Activated CD4-positive, alpha-beta T cell treated with anti-CD3 and anti-CD28 coated beads for 1 hour (primary cell): Measurements from ENCODE around the gene BRPF3.
"Not testable (repeated sequence)": the region's sequence is repeated elsewhere in the genome, so short reads cannot be mapped to it uniquely, and the experiment has no call there.

Experiments
- DNase-seq: peaks from one replicate; pipeline ENCODE4 v3.0.0-alpha.2; 2020

Gene BRPF3

DNA sequence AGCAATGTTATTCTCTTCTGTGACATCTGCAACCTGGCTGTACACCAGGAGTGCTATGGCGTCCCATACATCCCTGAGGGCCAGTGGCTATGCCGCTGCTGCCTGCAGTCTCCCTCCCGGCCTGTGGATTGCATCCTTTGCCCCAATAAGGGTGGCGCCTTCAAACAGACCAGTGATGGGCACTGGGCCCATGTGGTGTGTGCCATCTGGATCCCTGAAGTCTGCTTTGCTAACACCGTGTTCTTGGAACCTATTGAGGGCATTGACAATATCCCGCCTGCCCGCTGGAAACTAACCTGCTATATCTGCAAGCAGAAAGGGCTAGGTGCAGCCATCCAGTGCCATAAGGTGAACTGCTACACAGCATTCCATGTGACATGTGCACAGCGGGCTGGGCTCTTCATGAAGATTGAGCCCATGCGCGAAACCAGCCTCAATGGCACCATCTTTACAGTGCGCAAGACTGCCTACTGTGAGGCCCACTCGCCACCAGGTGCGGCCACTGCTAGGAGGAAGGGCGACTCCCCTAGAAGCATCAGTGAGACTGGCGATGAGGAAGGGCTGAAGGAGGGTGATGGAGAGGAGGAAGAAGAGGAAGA is 4.6 kb downstream of the BRPF3 start:
- no peak for DNase-seq

DNA sequence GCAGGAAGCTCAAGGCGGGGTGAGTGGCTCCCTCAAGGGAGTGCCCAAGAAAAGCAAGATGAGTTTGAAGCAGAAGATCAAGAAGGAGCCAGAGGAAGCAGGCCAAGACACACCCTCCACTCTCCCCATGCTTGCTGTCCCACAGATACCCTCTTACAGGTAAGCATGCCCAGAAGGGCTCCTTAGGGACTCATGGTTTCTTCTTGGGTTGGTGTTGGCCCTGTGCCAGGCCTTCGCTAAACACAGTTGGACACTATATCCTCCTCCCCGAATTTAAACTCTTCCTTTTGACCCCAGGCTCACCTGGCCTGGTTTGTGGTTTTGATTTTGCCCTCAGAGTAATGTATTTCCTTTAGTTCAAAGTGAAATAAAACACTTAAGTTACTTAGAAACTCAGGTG is 5.1 kb downstream of the BRPF3 start:
- DNase-seq: no peak

DNA sequence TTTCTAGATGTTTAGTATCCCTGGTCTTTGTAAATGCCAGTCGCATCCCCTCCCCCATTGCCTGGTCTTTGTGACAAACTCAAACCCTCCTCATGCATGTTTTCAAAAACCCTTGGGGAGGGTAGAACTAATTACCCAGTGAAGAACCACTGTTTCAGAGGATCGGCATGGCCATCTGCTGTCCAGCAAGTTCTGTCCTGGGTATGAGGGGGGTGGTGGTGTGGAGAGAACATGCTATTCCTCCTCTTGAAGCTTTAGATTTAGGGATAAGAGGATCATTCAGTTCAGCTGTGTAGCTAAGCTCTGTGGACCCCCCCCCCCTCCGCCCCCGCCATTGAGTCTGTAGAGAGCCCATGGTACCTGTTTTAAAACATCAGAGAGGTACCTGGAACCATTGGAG is 5.6 kb downstream of the BRPF3 start:
- no peak for DNase-seq

DNA sequence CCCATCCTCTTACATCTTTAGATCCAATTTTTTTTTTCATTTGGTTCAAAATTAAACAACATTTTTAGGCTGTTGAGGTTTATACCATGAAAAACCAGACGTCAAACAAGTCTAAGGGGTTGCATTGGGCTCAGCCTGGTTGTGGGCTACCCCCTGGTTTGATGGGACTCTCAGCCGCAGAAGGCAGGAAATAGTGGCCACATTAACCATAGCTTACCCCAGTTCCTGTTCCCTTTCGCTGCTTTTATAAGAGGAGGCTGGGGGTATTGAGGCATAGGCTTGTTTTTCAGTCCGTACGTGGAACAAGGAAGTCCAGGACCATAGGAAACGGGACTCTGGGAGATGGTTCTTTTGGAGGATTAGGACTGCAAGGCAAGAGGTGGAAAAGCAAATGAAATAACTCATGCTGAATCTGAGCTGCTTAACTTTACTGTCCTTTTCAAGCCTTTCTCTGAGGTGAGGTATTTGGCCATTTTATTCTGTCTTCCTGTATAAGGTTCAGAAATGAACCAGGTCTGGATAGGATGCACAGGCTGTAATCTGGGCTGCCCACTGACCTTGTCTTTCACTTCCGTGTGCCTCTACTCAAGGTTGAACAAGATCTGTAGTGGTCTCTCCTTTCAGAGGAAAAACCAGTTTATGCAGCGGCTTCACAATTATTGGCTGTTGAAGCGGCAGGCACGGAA is 7.7 kb downstream of the BRPF3 start:
- no peak for DNase-seq

DNA sequence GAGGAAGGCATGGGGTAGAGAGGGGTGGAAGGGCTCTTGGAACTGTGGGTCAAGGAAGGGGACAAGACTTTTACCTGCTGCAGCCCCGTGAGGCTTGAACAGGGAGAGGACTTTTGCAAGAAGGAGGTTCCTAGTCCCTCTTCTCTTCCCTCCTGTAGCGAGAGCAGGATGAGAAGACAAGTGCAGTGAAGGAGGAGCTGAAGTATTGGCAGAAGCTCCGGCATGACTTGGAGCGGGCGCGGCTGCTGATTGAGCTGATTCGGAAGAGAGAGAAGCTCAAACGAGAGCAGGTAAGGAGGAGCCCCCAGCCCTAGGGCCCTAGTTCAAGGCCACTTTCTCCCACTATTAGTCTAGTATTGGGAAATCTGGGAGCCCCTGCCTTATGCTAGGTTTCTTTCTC is 10.6 kb downstream of the BRPF3 start:
- no peak for DNase-seq

DNA sequence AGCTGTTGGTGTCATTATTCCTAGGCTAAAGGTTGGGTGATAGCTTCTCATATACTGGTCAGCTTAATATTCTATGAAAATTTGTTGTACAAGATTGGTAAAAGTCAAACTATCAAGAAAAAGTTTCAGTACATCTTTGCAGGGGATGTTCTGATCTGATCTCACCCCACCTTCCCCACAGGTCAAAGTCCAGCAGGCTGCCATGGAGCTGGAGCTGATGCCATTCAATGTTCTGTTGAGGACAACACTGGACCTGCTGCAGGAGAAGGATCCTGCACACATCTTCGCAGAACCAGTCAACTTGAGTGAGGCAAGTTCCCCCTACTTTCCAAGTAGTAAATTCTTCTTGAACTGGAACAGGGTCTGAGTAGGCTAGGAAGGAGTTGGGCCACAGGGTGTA is 13.1 kb downstream of the BRPF3 start:
- no peak for DNase-seq

DNA sequence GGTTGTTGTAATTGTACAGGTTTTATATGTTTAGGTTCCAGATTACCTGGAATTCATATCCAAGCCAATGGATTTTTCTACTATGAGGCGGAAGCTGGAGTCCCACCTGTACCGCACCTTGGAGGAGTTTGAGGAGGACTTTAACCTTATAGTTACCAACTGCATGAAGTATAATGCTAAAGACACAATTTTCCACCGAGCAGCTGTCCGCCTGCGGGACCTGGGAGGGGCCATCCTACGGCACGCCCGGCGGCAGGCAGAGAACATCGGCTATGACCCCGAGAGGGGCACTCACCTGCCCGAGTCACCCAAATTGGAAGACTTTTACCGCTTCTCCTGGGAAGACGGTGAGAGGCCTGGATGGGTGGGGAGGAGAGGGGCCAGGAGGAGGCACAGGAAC is 13.6 kb downstream of the BRPF3 start:
- DNase-seq: no peak

DNA sequence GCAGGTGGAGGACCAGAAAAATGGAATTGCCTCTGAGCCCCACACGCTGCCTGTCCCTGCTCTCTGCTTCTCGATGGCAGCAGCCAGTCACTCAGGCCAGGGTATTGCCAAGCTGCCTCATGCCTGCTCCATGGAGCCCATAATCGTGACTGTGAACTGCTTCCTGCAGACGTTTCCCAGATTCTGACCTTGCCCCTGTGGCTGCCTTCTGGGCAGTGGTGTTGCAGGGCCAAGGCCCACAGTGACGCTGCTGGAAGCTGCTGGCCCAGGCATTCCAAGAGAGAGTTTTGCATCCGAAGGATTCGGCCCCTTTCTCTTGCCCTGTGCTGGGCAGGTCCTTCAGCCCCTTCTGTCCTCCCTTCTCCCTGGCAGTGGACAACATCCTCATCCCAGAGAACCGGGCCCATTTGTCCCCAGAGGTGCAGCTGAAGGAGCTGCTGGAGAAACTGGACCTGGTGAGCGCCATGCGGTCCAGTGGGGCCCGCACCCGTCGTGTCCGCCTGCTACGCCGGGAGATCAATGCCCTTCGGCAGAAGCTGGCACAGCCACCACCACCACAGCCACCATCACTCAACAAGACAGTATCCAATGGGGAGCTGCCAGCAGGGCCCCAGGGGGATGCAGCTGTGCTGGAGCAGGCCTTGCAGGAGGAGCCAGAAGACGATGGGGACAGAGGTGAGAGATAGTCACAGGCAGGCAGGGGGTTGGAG is 14.5 kb downstream of the BRPF3 start:
- DNase-seq: no peak

DNA sequence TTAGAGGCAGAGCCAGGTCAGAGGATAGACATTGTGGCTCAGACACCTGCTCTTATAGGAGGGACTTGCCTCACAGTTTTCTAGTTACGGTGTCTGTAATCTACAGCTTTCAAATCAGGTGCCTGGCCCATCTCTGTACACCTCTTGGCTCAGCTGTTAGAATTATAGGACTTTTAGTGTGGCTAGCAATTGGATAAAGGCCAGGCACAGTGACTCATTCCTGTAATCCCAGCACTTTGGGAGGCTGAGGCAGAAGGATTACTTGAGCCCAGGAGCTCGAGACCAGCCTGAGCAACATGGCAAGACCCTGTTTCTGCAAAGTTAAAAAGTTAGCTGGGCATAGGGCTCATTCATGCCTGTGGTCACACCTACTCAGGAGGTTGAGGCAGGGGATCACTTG is 20.0 kb downstream of the BRPF3 start:
- no peak for DNase-seq

DNA sequence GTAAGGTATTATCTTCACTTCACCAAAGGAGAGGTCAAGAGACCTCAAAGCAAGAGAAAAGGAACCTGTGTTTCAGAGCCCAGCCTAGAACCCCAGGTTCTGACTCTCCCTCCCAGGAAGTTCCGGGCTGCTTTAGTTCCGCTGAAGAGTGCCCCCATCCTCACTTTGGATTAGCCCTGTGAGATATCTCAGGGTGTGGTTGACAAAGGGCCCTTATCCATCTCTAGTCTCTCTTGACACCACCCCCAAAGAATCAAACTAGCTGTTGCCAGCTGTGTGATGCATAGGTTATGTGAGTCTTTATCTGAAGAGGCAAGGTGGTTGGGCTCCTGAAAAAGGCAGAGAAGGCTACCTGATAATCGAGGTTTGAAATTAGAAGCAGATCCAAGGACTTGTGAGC is 20.6 kb downstream of the BRPF3 start:
- no peak for DNase-seq

DNA sequence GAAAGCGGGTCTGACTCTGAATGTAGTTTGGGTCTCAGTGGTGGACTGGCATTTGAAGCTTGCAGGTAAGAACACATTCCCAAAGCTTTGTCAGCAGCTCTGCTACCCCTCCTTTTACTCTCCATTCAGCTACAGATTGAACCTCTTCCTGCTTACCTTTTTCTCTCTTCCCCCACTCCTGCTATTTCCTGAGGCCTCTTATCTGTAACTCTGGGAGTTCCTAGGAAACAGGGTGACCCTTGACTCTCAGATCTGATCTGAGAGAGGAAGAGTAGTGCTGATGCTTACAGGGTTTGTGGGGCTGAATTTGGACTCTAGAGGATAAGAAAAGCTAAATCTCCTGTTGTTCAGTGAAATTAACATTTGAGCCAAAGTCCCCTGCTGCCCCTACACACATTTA is 21.4 kb downstream of the BRPF3 start:
- no peak for DNase-seq

DNA sequence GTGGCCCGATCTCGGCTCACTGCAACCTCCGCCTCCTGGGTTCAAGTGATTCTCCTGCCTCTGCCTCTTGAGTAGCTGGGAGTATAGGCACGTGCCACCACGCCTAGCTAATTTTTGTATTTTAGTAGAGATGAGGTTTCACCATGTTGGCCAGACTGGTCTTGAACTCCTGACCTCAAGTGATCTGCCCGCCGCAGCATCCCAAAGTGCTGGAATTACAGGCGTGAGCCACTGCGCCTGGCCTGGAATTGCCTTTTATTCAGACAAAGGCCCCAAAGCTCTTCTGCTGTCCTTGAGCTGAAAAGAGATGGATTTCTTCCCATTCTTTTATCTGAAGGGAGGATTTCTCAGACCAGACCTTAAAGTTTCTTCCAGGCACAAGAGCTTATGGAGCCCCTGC is 22.0 kb downstream of the BRPF3 start:
- not testable (repeated sequence) for DNase-seq

DNA sequence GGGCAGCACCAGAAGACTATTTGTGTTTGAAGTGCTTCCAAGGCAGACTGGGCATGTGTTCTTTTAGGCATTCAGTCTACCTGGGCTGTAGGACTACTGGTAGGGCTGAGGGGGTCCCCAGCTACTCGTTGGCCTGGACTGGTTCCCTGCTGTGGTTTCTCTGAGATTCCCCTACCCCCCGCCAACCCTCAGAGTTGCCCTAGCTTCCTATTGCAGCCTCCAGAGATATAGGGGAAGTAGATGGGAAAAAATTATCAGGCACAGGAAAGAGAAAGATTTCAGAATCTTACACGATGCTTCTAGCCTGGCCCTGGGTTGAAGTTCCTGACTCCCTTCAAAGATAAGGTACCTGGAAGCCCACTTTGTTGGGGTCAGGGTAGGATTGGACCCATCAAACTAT is 22.5 kb downstream of the BRPF3 start:
- no peak for DNase-seq

DNA sequence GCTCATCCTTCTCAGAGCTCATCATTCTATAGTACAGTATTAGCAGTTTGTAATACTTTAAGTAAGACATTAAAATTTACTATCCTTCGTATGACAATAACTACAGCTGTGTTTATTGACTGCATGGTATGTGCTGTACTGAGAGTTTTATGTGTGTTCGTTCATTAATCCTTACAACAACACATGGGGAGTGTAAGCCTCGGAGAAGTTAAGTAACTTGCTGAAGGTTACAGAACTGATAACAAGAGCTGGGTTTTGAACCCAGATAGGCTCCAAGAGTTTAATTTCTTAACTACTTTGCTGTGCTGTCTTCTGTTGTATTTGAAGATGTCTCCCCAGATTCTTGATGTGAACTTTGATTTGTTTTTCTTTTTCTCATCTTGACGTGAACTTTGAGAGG is 23.7 kb downstream of the BRPF3 start:
- DNase-seq: no peak

DNA sequence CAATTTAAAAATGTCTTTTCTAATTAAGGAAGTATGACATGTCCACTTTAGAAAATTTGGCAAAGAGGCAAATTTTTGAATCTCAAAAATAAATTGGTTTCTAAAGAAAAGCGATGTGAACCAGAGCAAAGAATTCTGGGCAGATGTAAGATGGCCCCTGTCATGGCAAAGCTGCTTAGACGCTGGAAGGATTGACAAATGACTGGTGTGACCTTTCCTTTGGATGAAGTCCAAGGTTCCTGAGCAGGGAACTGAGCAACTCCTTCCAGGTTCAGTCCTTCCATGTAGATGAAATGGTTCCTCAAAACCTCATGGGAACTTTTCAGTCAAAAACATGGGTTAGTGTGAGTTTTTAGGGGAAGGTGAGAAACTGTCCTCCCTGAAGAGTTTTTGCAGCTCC is 25.1 kb downstream of the BRPF3 start:
- no peak for DNase-seq

DNA sequence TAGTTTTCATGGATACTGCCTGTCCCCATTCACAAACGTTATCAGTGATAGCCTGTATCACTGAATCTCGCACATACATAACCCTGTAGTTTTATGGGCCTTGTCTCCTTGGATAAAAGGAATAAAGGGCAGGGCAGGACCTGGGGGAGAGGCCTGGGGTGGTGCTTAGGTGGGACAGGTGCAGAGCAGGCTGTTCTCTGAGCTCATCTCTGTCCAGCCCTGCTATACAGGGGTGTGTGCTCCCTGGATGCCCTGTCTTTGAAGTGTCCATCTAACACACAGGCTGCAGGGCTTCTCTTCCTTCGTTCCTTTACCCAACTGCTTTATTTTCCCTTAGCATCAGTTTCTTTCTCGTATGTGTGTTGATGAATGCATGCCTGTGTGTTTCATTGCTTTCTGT is 26.4 kb downstream of the BRPF3 start:
- no peak for DNase-seq

DNA sequence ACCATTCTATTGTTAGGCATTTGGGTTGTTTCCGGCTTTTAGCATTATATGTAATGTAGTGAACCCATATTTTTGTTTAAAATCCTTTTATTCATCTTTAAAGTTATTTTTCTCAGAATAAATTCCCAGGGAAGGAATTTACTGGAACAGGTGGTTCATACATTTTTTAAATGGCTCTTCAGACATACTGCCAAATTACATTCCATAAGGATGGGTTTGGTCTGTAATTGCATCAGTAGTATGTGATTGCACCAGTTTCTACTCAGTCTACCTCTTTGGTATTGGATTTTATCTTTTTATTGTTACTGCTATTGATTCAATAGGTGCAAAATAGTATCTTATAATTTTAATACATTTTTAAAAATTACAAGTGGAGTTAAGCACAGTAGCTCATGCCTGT is 27.2 kb downstream of the BRPF3 start:
- no peak for DNase-seq

DNA sequence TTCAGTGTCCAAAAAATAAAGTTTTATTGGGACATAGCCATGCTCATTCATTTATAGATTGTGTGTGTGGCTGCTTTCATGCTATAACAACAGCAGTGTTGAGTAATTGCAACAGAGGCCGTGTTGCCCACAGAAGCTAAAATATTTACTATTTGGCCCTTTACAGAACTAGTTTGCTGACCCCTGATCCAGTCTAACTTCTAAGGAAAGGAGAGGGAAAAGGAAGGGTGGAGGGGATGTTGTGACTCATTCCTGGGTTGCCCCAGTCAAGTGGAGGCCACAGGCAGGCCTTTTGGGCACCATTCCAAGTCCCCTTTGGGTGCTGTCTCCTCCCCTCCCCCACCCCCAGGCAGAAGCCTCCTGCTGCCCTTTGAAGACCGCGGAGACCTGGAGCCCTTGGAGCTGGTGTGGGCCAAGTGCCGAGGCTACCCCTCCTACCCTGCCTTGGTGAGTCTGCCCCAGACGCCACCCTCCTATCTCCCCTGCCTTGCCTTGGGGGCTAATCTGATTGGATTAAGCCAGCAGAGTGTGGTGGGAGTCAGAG is 28.4 kb downstream of the BRPF3 start:
- DNase-seq: no peak

DNA sequence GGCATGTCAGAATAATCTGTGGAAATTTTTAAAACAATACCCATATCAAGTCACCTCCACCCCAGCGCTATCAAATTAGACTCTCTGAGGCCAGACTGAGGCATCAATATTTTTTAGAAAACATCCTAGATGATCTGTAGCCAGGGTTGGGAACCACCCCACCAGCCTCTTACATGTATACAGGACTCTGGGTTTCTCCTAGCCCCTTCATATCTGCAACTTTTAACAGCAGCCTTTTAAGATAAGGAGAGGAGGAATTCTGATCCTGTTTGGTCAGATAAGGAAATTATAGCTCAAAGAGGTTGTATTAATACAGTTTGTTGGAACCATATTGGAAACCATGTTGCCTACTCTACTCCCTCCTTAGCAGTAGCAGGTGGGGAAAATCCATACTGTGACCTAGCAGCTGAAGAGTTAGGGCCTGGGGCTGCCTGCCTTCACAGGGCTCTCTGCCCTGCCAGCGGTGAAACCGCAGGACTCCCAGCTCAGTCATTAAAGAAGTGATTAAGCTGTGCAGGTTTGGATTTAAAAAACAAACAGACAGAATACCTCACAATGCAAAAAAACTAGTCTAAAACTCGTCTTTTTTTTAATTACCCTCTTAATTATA is 30.0 kb downstream of the BRPF3 start:
- DNase-seq: no peak

DNA sequence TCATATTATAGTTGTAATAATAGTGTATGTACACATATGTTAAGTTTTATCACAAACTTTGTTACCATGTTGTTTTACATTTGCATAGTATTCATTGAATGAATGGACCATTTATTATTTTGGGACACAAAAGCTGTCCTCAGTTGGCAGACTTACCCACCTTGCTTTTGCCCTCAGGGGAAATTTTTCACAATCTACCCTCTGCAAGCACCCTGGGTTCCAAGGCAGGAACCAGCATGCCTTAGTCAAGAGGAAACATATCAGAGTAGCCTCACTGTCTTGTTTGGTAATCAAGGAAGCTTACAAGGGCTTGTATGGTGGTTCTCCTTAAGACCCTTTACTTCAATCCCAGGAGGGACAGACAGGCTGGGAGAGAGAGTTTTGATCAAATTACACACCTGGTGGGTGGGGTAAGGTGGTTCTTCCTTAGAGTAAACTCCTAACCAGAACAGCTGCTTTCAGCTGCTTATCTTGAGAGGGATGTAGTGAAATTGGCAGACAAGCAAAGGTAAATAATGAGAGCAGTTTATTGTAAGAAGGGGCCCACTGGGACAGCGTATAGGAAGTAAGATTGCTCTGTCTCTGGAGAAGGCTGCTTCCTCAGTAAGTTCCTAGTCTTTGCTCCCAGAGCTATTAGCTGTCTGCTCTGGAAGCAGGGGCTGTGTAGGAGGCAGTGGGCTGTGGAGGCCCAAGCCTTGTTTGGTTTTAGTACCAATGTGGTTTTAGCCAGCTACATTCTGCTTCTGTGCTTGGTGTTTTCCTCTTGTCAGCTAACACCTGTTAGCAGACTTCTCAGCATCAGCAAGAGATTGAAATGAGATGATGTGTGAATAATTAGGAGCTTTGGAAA is 31.1 kb downstream of the BRPF3 start:
- DNase-seq: no peak

DNA sequence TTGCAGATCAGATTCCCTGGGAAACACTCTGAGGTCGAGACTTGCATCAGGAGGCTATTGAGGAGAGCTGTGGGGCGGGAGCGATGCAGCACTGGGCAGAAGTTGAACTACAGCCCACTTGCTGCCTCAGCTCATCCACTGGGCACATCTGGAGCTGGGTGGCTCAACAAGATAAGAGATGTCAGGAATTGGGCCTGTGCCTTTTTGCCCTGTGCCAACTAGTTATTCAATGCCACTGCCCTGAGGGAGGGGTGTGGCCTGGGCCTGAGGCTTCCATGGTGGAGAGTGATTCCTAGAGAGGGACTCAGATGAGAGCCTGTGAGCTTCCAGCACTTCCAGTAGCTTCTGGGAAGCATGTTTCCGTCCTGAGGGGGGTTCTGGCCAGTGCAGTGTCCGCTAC is 32.7 kb downstream of the BRPF3 start:
- no peak for DNase-seq

DNA sequence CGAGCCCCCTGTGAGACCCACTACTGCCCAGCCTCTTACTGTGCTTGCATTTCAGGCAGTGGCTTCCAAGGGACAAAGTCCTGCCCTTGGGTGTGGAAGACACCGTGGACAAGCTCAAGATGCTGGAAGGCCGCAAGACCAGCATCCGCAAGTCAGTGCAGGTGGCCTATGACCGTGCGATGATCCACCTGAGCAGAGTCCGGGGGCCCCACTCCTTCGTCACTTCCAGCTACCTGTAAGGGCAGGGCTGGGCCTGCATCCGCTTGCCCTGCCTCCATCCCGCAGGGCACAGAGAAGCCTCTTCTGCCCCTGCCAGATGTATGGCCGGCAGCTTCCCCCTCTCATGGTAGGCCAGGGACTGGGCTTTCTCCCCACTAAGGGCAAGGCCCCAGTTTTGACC is 33.8 kb downstream of the BRPF3 start:
- no peak for DNase-seq

DNA sequence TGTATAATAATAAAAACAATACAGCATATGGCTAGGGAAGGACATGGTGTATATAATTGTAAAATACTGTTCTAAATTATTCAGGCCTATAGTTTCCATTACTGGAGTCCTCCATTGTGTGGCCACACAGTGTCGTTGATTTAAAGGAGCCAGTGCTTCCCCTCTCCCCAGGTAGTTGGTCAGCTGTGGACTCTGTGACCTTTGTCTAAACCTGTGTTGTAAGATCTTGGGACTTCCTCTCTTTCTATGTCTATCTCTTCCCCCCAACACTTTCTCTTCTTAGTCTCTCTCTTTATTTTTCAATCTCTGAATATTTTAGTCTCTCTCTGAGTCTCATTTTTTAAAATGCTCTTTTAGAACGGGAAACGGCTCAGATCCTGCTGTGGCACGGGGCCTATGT is 35.6 kb downstream of the BRPF3 start:
- DNase-seq: no peak
